IPS-NIHi7 (cell line): Measurements from ENCODE around the gene ADISSP.

Experiments used
- DNase-seq: peaks from one replicate; pipeline ENCODE4 v3.0.0; 2012; ENCODE audit warnings: mixed read lengths; ENCODE audit errors: extremely low spot score

Gene ADISSP

GRCh38 chr20:3716195-3716834 is 51.2 kb downstream of the ADISSP start:
- peak; percentile 83 for DNase-seq

- DNase-seq = no peak
Observed at GRCh38 chr20:3714092-3714491, 53.5 kb downstream of the ADISSP start.

GRCh38 chr20:3712279-3712873 is 55.2 kb downstream of the ADISSP start, which contains the start of gene SIGLEC1:
Gene SIGLEC1 (minus strand): TSS chr20:3712600. CDS start chr20:3707128, 5,472 bp downstream.
- DNase-seq = no peak

- DNase-seq = no peak
Observed at GRCh38 chr20:3711484-3711941, 56.0 kb downstream of the ADISSP start.

- DNase-seq = peak; percentile 95
Observed at GRCh38 chr20:3710703-3711483, 56.7 kb downstream of the ADISSP start.

- DNase-seq = no peak
Observed at GRCh38 chr20:3710011-3710466, 57.5 kb downstream of the ADISSP start.

GRCh38 chr20:3707508-3707899 is 60.0 kb downstream of the ADISSP start:
- DNase-seq = no peak

GRCh38 chr20:3706774-3707507 is 60.6 kb downstream of the ADISSP start:
- no peak for DNase-seq

GRCh38 chr20:3705970-3706739 is 61.4 kb downstream of the ADISSP start:
- no peak for DNase-seq

GRCh38 chr20:3705491-3705969 is 62.0 kb downstream of the ADISSP start:
- no peak for DNase-seq

GRCh38 chr20:3704087-3704486 is 63.5 kb downstream of the ADISSP start:
- DNase-seq = no peak
